Measurements from ENCODE around the gene TMEM116.
A peak's percentile ranks its signal among the peaks of the same experiment; 100 is the strongest.
"Not testable (repeated sequence)": the region's sequence is repeated elsewhere in the genome, so short reads cannot be mapped to it uniquely, and the experiment has no call there.

Gene TMEM116

DNA sequence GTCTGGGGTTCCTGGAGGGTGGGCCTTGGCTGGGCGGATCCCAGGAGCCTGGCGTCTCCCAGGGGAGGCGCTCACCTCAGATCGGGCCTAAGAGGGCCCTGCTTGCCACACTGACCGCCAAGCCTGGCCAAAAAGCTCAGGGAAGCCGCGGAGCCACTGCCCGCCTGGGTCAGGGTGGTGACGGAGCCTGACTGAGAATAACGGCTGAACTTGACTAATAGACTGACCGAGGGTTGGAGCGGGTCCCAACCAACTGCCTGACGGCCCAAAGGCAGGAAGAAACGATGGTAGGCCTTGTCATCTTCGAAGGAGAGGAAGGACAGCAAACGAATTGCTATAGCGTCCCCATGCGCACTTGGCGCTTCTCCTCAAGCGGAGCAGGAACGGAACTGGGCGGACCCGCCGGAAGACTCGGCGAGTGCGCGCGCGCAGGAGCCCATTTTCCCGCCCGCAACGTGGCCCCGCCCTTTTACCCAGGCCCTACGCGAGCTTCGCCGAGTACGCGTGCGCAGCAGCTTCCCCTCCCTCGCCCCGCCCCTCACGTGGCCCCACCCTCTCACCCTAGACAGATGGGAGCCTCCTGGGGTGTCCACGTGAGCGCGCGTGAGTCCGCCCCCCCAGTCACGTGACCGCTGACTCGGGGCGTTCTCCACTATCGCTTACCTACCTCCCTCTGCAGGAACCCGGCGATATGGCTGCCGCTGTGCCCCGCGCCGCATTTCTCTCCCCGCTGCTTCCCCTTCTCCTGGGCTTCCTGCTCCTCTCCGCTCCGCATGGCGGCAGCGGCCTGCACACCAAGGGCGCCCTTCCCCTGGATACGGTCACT lies at the start of gene TMEM116, which contains the start of gene ERP29:
TSS of gene TMEM116 (minus strand) at position 391 of the 826 bp plus-strand sequence. CDS start 7,895 bp downstream, outside the sequence.
TSS of gene ERP29 (plus strand) at position 652 of the 826 bp plus-strand sequence. CDS start at position 692, 40 bp downstream.
- peak; percentile 96 to 99 for DNase-seq

GRCh38 chr12:112061137-112061536 lies 48.2 kb upstream of the TMEM116 start:
- DNase-seq: no peak

DNA sequence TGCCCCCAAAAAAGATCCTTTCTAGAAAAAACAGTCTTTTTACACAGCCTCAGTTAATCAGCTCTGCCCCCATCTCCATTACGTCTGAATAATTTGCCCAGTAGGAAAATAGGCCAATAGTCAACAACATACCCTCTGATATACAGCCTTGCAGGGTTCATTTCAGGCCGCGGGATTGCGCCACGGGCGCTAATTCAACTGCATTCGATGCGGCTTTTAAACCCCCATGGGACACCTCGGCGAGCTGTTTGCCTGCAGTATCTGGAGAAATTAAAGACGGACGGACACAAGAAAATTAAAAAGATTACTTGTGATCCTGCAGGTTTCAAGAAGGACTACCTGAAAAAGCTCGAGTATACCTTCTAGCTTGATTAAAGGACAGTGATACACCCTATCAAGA lies 36.4 kb upstream of the TMEM116 start:
- DNase-seq: no peak

DNA sequence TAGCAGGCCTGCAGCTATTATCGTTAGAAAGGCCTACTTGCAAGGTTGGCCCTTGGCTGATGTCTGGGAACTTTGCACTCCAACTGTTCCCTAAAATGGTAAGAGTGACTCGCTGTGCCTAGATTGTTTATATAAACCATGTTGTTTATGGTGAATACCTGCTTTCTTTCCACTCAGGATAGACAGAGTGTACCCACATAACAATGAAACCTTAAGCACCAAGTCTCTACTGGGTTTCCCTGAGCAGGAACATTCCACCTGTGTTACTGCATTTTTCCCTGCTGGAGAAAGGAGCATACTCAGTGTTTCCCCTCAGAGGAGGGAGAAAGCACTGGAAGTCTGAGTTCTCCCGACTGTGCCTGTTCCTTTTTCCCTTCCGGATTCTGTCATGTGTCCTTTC lies 33.0 kb upstream of the TMEM116 start:
- no peak for DNase-seq

DNA sequence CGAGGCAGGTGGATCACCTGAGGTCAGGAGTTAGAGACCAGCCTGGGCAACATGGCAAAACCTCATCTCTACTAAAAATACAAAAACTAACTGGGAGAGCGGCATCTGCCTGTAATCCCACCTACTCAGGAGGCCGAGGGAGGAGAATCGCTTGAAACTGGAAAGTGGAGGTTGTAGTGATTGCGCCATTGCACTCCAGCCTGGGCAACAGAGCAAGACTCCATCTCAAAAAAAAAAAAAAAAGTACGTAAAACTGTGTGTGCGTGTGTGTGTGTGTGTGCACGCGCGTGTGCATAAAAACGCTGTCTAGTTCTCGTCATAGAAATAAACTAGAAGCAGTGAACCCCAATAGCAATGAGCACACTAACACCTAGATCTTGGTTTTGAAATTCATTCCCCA lies 23.6 kb upstream of the TMEM116 start:
- DNase-seq: not testable (repeated sequence)

DNA sequence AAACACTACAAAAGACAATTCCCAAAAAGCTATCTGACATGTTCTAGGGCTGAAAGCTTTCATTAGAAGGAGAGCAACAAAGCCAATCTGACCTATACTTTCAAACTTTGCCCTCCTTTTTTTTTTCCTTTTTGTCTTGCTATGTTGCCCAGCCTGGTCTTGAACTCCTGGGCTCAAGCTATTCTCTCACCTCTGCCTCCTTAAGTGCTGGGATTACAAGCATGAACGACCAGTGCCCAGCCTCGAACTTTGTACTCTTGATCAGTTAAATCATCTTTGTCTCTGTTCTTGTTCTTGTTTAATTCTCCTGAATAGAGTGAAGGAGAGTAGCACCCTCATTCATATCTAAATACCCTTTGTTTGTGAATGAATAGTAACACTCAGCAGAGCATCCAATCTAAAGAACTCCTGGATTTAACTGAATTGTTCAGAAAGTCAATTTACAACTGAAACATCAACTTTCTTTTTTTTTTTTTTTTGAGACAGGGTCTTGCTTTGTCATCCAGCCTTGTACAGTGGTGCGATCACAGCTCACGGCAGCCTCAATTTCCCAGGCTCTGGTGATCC lies 22.3 kb upstream of the TMEM116 start:
- no peak for DNase-seq

- no peak for DNase-seq
Observed at GRCh38 chr12:112032292-112032691, 19.3 kb upstream of the TMEM116 start.

DNA sequence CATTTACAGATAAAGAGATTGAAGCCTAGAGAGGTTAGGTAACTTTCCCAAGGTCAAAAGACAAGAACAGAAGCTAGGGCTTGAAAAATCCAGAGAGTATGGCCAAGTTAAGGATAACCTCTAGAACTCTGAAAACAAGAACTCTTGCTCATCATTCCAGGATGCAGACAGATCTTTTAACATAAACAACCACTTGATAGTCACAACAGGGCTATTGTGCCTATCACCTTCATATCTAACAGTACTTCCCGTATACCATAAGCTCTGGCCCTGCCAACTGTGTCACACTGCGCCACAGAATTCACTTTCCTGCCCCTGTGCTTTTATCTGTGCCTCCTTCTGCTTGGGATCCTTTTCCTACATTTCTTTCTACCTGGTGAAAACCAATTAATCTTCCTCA lies 18.5 kb upstream of the TMEM116 start:
- no peak for DNase-seq

GRCh38 chr12:112029301-112029700 lies 16.3 kb upstream of the TMEM116 start:
- DNase-seq: no peak

DNA sequence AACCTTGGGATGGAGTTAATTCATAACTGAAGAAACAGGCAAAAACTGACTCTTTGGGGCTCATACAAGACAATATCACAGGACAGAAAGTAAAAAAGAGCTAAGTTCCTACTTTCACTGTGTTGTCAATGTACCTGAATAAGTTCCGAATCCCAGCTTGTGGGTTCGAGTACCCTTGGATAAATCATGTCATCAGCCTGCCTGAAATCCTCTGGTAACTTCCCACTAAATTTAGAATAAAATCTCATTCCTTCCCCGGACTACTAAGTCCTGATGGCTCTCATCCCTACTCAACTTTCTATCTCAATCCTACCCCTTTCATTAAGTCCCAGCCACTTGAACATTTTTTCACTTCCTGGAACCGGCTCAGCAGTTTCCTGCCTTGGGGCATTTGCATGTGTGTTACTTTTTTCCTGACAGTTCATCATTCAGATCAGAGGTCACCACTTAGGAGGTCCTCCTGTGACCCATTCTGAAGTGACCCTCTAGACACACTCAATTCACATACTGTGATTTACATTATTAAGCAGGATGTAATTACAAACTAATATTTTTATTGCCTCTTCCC lies 12.9 kb upstream of the TMEM116 start:
- DNase-seq: no peak

GRCh38 chr12:112023759-112024396 lies 10.9 kb upstream of the TMEM116 start:
- DNase-seq: no peak

DNA sequence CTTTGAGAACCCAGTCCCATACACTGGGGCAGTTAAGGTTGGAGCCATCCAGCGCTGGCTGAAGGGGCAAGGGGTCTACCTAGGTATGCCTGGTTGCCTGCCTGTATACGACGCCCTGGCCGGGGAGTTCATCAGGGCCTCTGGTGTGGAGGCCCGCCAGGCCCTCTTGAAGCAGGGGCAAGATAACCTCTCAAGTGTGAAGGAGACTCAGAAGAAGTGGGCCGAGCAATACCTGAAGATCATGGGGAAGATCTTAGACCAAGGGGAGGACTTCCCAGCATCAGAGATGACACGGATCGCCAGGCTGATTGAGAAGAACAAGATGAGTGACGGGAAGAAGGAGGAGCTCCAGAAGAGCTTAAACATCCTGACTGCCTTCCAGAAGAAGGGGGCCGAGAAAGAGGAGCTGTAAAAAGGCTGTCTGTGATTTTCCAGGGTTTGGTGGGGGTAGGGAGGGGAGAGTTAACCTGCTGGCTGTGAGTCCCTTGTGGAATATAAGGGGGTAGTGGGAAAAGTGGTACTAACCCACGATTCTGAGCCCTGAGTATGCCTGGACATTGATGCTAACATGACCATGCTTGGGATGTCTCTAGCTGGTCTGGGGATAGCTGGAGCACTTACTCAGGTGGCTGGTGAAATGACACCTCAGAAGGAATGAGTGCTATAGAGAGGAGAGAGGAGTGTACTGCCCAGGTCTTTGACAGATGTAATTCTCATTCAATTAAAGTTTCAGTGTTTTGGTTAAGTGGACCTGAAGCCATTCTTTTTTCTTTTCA lies 9.5 kb upstream of the TMEM116 start:
- DNase-seq: no peak

GRCh38 chr12:112020947-112021457 lies 8.0 kb upstream of the TMEM116 start:
- no peak for DNase-seq

GRCh38 chr12:112018571-112019237 lies 5.7 kb upstream of the TMEM116 start:
- peak in 1 of 2 experiments; percentile 50 for DNase-seq

- DNase-seq: no peak
Observed at GRCh38 chr12:112017041-112017440, 4.1 kb upstream of the TMEM116 start.

- no peak for DNase-seq
Observed at GRCh38 chr12:112015938-112016337, 3.0 kb upstream of the TMEM116 start.

DNA sequence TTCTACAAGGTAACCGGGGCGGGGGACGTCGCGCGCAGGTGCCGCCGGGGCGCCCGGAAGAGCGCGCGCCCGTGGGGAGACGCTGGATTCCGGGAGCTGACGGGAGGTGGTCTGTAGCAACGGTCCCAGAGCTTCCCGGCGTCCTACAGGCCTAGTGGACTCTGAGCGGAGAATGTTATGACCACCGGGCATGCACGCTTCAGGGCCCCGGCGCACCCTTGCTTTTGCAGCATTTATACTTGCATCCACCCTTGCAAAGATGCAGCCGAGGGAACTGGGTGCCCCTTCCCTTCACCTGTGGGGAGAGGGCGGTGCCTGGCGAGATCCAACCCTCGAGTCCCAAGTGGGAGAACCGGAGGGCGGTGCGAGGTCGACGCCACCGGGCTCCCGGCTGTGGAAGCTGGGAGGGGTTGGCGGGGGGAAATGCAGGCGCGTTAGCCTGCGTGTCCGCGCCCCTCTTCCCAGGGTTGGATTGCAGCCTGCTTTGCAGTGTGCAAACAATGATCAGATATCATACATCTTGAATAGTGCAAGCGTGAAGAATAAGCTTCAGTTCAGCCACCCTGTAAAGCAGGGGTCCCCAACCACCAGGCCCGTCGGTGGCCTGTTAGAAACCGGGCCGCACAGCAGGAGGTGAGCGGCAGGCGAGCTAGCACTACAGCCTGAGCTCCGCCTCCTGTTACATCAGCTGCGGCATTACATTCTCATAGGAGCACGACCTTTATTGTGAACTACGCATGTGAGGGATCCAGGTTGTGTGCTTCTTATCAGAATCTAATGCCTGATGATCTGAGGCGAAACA lies 837 bp upstream of the TMEM116 start:
- peak; percentile 79 to 87 for DNase-seq

- no peak for DNase-seq
Observed at GRCh38 chr12:112011685-112012084, 1.3 kb downstream of the TMEM116 start.

- no peak for DNase-seq
Observed at GRCh38 chr12:112010415-112011344, 2.3 kb downstream of the TMEM116 start.

DNA sequence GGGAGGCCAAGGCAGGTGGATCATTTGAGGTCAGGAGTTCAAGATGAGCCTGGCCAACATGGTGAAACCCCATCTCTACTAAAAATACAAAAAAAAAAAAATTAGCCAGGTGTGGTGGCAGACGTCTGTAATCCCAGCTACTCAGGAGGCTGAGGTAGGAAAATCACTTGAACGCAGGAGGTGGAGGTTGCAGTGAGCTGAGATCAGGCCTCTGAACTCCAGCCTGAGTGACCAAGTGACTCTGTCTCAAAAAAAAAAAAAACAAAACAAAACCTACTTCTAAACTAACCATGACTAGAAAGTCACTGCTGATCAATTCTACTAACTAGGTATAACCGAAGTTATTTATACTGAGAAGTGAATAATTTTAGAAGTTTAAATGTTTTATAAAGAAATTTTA lies 3.4 kb downstream of the TMEM116 start:
- DNase-seq: not testable (repeated sequence)

Measured in NCI-H2081 (cell line).